DMS153 treated with DMSO at 0.1 percent for 48 hours (cell line): ENCODE measurements around the gene TNFAIP2.
"Not testable (repeated sequence)": the region's sequence is repeated elsewhere in the genome, so short reads cannot be mapped to it uniquely, and the experiment has no call there.

ENCODE experiments used
- DNase-seq: peaks from one replicate; lab custom pipeline; 2025; ENCODE audit not compliant: unreplicated experiment; lab: John Stamatoyannopoulos, UW

Gene TNFAIP2

GRCh38 chr14:103149351-103150237 lies 26.3 kb downstream of the TNFAIP2 start:
- no peak for DNase-seq

- no peak for DNase-seq
Measured at GRCh38 chr14:103151270-103151945, 28.1 kb downstream of the TNFAIP2 start.

- DNase-seq = no peak
Measured at GRCh38 chr14:103155010-103155409, 31.7 kb downstream of the TNFAIP2 start.

- not testable (repeated sequence) for DNase-seq
Measured at GRCh38 chr14:103155416-103155815, 32.2 kb downstream of the TNFAIP2 start.

GRCh38 chr14:103155826-103156394 lies 32.6 kb downstream of the TNFAIP2 start:
- DNase-seq = no peak

GRCh38 chr14:103156651-103157378 lies 33.6 kb downstream of the TNFAIP2 start:
- no peak for DNase-seq

GRCh38 chr14:103157969-103158368 lies 34.7 kb downstream of the TNFAIP2 start:
- no peak for DNase-seq

GRCh38 chr14:103158688-103159087 lies 35.4 kb downstream of the TNFAIP2 start:
- no peak for DNase-seq

- no peak for DNase-seq
Measured at GRCh38 chr14:103160321-103161053, 37.2 kb downstream of the TNFAIP2 start.

GRCh38 chr14:103161054-103161397 lies 37.8 kb downstream of the TNFAIP2 start:
- DNase-seq = no peak

GRCh38 chr14:103163199-103163598 lies 39.9 kb downstream of the TNFAIP2 start:
- DNase-seq = no peak

- DNase-seq = no peak
Measured at GRCh38 chr14:103164006-103164405, 40.7 kb downstream of the TNFAIP2 start.

- DNase-seq = no peak
Measured at GRCh38 chr14:103164779-103165178, 41.5 kb downstream of the TNFAIP2 start.

- no peak for DNase-seq
Measured at GRCh38 chr14:103165323-103165722, 42.1 kb downstream of the TNFAIP2 start.

- no peak for DNase-seq
Measured at GRCh38 chr14:103169954-103170353, 46.7 kb downstream of the TNFAIP2 start.

GRCh38 chr14:103171206-103171605 lies 47.9 kb downstream of the TNFAIP2 start:
- DNase-seq = not testable (repeated sequence)

- no peak for DNase-seq
Measured at GRCh38 chr14:103172921-103173320, 49.7 kb downstream of the TNFAIP2 start.

- not testable (repeated sequence) for DNase-seq
Measured at GRCh38 chr14:103173887-103174286, 50.6 kb downstream of the TNFAIP2 start.

- not testable (repeated sequence) for DNase-seq
Measured at GRCh38 chr14:103176176-103176575, 52.9 kb downstream of the TNFAIP2 start.

GRCh38 chr14:103177376-103177775 lies 54.1 kb downstream of the TNFAIP2 start:
- DNase-seq = no peak

- DNase-seq = no peak
Measured at GRCh38 chr14:103178521-103178920, 55.3 kb downstream of the TNFAIP2 start.
